WTC11 (cell line): ENCODE measurements around the gene SIRT5. TPM values are rescaled to one million over a fixed set of nuclear protein-coding genes. Genes with fewer than 3 reads are reported as not detected.

Experiments
- ATF1 ChIP-seq: sonication (generic); formaldehyde crosslinking; IDR thresholded peaks from 2 replicates; pipeline ENCODE4 v1.8.1; 2023; ENCODE audit warnings: mild to moderate bottlenecking, moderate library complexity, missing genetic modification reagents
- CBFB ChIP-seq: sonication (generic); formaldehyde crosslinking; IDR thresholded peaks from 2 replicates; pipeline ENCODE4 v1.8.1; 2022; ENCODE audit warnings: mild to moderate bottlenecking, low read depth, missing genetic modification reagents
- CREM ChIP-seq: sonication (generic); formaldehyde crosslinking; IDR thresholded peaks from 2 replicates; pipeline ENCODE4 v1.8.1; 2022; ENCODE audit warnings: mild to moderate bottlenecking, missing genetic modification reagents, moderate library complexity
- ELF4 ChIP-seq: sonication (generic); formaldehyde crosslinking; IDR thresholded peaks from 2 replicates; pipeline ENCODE4 v1.8.1; 2022; ENCODE audit warnings: low read depth, mild to moderate bottlenecking, moderate library complexity, missing genetic modification reagents
- ESRRA ChIP-seq: sonication (generic); formaldehyde crosslinking; IDR thresholded peaks from 2 replicates; pipeline ENCODE4 v1.8.1; 2022; ENCODE audit warnings: mild to moderate bottlenecking, missing genetic modification reagents, borderline replicate concordance
- FOXP1 ChIP-seq: sonication (generic); formaldehyde crosslinking; IDR thresholded peaks from 2 replicates; pipeline ENCODE4 v1.8.0; 2022; ENCODE audit warnings: missing genetic modification reagents, mild to moderate bottlenecking, moderate library complexity, borderline replicate concordance
- GTF2I ChIP-seq: fragments of 250-450 bp; sonication (Bioruptor Pico); conservative IDR thresholded peaks from 2 replicates; pipeline ENCODE4 v1.4.0; 2021; ENCODE audit warnings: mild to moderate bottlenecking
- MYBL2 ChIP-seq: sonication (generic); formaldehyde crosslinking; IDR thresholded peaks from 2 replicates; pipeline ENCODE4 v1.8.1; 2023; ENCODE audit warnings: mild to moderate bottlenecking, moderate library complexity, missing genetic modification reagents
- NFE2L1 ChIP-seq: sonication (generic); formaldehyde crosslinking; IDR thresholded peaks from 2 replicates; pipeline ENCODE4 v1.8.1; 2023; ENCODE audit warnings: missing genetic modification reagents
- PRRX2 ChIP-seq: fragments of 250-450 bp; sonication (Bioruptor Pico); IDR thresholded peaks from 2 replicates; pipeline ENCODE4 v1.8.0; 2021; ENCODE audit warnings: mild to moderate bottlenecking
- SMAD4 ChIP-seq: sonication (generic); formaldehyde crosslinking; IDR thresholded peaks from 2 replicates; pipeline ENCODE4 v1.8.0; 2022; ENCODE audit warnings: mild to moderate bottlenecking, missing genetic modification reagents
- SOX15 ChIP-seq: fragments of 250-450 bp; sonication (Bioruptor Pico); IDR thresholded peaks from 2 replicates; pipeline ENCODE4 v1.9.0; 2021; ENCODE audit warnings: mild to moderate bottlenecking
- TEAD1 ChIP-seq: sonication (generic); formaldehyde crosslinking; IDR thresholded peaks from 2 replicates; pipeline ENCODE4 v1.8.0; 2022; ENCODE audit warnings: mild to moderate bottlenecking, missing genetic modification reagents
- TEAD4 ChIP-seq: sonication (generic); formaldehyde crosslinking; IDR thresholded peaks from 2 replicates; pipeline ENCODE4 v1.8.0; 2022; ENCODE audit warnings: mild to moderate bottlenecking, missing genetic modification reagents
- TP53 ChIP-seq: sonication (generic); formaldehyde crosslinking; IDR thresholded peaks from 2 replicates; pipeline ENCODE4 v1.8.1; 2023; ENCODE audit warnings: mild to moderate bottlenecking, missing genetic modification reagents
- ZNF121 ChIP-seq: sonication (generic); formaldehyde crosslinking; IDR thresholded peaks from 2 replicates; pipeline ENCODE4 v1.8.0; 2023; ENCODE audit warnings: missing genetic modification reagents
- ZNF263 ChIP-seq: sonication (generic); formaldehyde crosslinking; IDR thresholded peaks from 2 replicates; pipeline ENCODE4 v1.8.1; 2022; ENCODE audit warnings: low read depth, mild to moderate bottlenecking, moderate library complexity, missing genetic modification reagents
- ZNF416 ChIP-seq: fragments of 250-450 bp; sonication (Bioruptor Pico); IDR thresholded peaks from 2 replicates; pipeline ENCODE4 v1.9.0; 2021; ENCODE audit warnings: mild to moderate bottlenecking, inconsistent platforms
- total RNA-seq: library from RNA; stranded (reverse); gene quantifications from 3 replicates; pipeline ENCODE4 v1.2.3, GENCODE V29; 2021
- TF ChIP-seq, protein P1 (sequence below): sonication (generic); formaldehyde crosslinking; IDR thresholded peaks from 2 replicates; pipeline ENCODE4 v1.8.1; 2023; ENCODE audit warnings: mild to moderate bottlenecking, missing genetic modification reagents, moderate library complexity
- TF ChIP-seq, protein P2 (sequence below): sonication (generic); formaldehyde crosslinking; IDR thresholded peaks from 2 replicates; pipeline ENCODE4 v1.8.1; 2022; ENCODE audit warnings: mild to moderate bottlenecking, missing genetic modification reagents, moderate library complexity, borderline replicate concordance
- TF ChIP-seq, protein P3 (sequence below): sonication (generic); formaldehyde crosslinking; IDR thresholded peaks from 2 replicates; pipeline ENCODE4 v1.8.0; 2023; ENCODE audit warnings: missing genetic modification reagents
- TF ChIP-seq, protein P4 (sequence below): sonication (generic); formaldehyde crosslinking; IDR thresholded peaks from 2 replicates; pipeline ENCODE4 v1.8.0; 2022; ENCODE audit warnings: mild to moderate bottlenecking, missing genetic modification reagents
- TF ChIP-seq, protein P5 (sequence below): fragments of 200-600 bp; IDR thresholded peaks from 2 replicates; pipeline ENCODE4 v1.8.0; 2022; ENCODE audit warnings: antibody characterized with exemption
- TF ChIP-seq, protein P6 (sequence below): sonication (generic); formaldehyde crosslinking; IDR thresholded peaks from 2 replicates; pipeline ENCODE4 v1.8.1; 2023; ENCODE audit warnings: mild to moderate bottlenecking, missing genetic modification reagents
- TF ChIP-seq, protein P7 (sequence below): sonication (generic); formaldehyde crosslinking; conservative IDR thresholded peaks from 2 replicates; pipeline ENCODE4 v1.8.1; 2022; ENCODE audit warnings: mild to moderate bottlenecking, missing genetic modification reagents
- TF ChIP-seq, protein P8 (sequence below): fragments of 250-450 bp; sonication (Bioruptor Pico); conservative IDR thresholded peaks from 2 replicates; pipeline ENCODE4 v1.9.0; 2021; ENCODE audit warnings: mild to moderate bottlenecking
- TF ChIP-seq, protein P9 (sequence below): sonication (generic); formaldehyde crosslinking; IDR thresholded peaks from 2 replicates; pipeline ENCODE4 v1.8.1; 2023; ENCODE audit warnings: mild to moderate bottlenecking, moderate library complexity, missing genetic modification reagents

The SIRT5 gene
- total RNA-seq, 1 experiment from 2014 or later: 11.8 TPM

DNA sequence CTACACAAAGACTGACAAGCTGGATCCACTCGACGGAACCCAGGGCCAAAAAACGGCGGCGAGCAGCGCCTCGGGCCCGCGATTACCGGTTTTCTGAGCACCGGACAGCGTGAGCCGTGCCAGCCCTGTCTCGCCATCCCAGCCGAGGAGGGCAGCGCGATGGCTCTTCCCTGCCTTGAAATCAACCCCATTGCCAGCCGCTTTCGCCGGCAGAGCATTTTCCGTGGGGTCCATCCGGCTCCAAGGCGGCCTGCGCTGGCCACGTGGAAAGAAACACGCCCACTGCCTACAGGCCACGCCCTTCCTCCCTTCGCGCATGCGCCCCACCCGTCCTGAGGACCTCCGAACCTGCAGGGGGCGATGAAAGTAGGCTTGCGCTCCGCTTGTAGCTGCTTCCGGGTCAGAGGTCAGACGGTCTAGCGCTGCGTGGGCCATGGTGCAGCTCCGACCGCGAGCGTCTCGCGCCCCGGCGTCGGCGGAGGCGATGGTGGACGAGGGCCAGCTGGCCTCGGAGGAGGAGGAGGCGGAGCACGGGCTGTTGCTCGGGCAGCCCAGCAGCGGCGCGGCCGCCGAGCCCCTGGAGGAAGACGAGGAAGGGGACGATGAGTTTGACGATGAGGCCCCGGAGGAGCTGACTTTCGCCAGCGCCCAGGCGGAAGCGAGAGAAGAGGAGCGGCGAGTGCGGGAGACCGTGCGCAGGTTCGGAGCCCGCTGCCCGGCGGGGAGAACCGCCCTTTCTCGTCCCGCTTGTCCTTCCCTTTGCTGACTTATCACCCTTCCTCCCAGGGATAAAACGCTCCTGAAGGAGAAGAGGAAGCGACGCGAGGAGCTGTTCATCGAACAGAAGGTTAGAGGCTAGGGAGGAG, 40.8 kb downstream of the SIRT5 start, which contains the start of gene NOL7 (continued):
- TF ChIP-seq, protein P1, sequence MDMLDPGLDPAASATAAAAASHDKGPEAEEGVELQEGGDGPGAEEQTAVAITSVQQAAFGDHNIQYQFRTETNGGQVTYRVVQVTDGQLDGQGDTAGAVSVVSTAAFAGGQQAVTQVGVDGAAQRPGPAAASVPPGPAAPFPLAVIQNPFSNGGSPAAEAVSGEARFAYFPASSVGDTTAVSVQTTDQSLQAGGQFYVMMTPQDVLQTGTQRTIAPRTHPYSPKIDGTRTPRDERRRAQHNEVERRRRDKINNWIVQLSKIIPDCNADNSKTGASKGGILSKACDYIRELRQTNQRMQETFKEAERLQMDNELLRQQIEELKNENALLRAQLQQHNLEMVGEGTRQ (CRISPR knock-in tag): peak; percentile 87
- TF ChIP-seq CREM (CRISPR knock-in tag) (peak; percentile 83; the same call in 1 of the 2 replicates), ZNF121 (CRISPR knock-in tag) (peak; percentile 52; the same call in 1 of the 2 replicates), PRRX2 (CRISPR knock-in tag) (peak; percentile 17), TP53 (CRISPR knock-in tag) (peak; percentile 94), ELF4 (no peak), ATF1 (0 out of 2 replicates have a peak, but pooled peaks have one; percentile 65), MYBL2 (CRISPR knock-in tag) (peak; percentile 90), GTF2I (CRISPR knock-in tag) (no peak), TEAD1 (CRISPR knock-in tag) (peak; percentile 79), ZNF263 (CRISPR knock-in tag) (no peak; the same call in 1 of the 2 replicates), TEAD4 (CRISPR knock-in tag) (no peak), SMAD4 (CRISPR knock-in tag) (no peak), SOX15 (no peak), ESRRA (CRISPR knock-in tag) (0 out of 2 replicates have a peak, but pooled peaks have one; percentile 55), ZNF416 (CRISPR knock-in tag) (0 out of 2 replicates have a peak, but pooled peaks have one; percentile 49), FOXP1 (CRISPR knock-in tag) (peak; percentile 92; the same call in 1 of the 2 replicates), NFE2L1 (CRISPR knock-in tag) (peak; percentile 37; the same call in 1 of the 2 replicates), CBFB (CRISPR knock-in tag) (no peak; the same call in none of the 2 replicates)
- TF ChIP-seq, protein P2, sequence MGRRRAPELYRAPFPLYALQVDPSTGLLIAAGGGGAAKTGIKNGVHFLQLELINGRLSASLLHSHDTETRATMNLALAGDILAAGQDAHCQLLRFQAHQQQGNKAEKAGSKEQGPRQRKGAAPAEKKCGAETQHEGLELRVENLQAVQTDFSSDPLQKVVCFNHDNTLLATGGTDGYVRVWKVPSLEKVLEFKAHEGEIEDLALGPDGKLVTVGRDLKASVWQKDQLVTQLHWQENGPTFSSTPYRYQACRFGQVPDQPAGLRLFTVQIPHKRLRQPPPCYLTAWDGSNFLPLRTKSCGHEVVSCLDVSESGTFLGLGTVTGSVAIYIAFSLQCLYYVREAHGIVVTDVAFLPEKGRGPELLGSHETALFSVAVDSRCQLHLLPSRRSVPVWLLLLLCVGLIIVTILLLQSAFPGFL: peak; percentile 31; the same call in 1 of the 2 replicates
- TF ChIP-seq, protein P3, sequence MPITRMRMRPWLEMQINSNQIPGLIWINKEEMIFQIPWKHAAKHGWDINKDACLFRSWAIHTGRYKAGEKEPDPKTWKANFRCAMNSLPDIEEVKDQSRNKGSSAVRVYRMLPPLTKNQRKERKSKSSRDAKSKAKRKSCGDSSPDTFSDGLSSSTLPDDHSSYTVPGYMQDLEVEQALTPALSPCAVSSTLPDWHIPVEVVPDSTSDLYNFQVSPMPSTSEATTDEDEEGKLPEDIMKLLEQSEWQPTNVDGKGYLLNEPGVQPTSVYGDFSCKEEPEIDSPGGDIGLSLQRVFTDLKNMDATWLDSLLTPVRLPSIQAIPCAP (CRISPR knock-in tag): peak; percentile 73; the same call in 1 of the 2 replicates
- TF ChIP-seq, protein P4, sequence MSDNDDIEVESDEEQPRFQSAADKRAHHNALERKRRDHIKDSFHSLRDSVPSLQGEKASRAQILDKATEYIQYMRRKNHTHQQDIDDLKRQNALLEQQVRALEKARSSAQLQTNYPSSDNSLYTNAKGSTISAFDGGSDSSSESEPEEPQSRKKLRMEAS (CRISPR knock-in tag): peak; percentile 99
- TF ChIP-seq, protein P5, sequence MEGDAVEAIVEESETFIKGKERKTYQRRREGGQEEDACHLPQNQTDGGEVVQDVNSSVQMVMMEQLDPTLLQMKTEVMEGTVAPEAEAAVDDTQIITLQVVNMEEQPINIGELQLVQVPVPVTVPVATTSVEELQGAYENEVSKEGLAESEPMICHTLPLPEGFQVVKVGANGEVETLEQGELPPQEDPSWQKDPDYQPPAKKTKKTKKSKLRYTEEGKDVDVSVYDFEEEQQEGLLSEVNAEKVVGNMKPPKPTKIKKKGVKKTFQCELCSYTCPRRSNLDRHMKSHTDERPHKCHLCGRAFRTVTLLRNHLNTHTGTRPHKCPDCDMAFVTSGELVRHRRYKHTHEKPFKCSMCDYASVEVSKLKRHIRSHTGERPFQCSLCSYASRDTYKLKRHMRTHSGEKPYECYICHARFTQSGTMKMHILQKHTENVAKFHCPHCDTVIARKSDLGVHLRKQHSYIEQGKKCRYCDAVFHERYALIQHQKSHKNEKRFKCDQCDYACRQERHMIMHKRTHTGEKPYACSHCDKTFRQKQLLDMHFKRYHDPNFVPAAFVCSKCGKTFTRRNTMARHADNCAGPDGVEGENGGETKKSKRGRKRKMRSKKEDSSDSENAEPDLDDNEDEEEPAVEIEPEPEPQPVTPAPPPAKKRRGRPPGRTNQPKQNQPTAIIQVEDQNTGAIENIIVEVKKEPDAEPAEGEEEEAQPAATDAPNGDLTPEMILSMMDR: peak; percentile 37
- TF ChIP-seq, protein P6, sequence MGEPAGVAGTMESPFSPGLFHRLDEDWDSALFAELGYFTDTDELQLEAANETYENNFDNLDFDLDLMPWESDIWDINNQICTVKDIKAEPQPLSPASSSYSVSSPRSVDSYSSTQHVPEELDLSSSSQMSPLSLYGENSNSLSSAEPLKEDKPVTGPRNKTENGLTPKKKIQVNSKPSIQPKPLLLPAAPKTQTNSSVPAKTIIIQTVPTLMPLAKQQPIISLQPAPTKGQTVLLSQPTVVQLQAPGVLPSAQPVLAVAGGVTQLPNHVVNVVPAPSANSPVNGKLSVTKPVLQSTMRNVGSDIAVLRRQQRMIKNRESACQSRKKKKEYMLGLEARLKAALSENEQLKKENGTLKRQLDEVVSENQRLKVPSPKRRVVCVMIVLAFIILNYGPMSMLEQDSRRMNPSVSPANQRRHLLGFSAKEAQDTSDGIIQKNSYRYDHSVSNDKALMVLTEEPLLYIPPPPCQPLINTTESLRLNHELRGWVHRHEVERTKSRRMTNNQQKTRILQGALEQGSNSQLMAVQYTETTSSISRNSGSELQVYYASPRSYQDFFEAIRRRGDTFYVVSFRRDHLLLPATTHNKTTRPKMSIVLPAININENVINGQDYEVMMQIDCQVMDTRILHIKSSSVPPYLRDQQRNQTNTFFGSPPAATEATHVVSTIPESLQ (CRISPR knock-in tag): no peak
- TF ChIP-seq, protein P7, sequence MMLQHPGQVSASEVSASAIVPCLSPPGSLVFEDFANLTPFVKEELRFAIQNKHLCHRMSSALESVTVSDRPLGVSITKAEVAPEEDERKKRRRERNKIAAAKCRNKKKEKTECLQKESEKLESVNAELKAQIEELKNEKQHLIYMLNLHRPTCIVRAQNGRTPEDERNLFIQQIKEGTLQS (CRISPR knock-in tag): 0 out of 2 replicates have a peak, but pooled peaks have one; percentile 36
- TF ChIP-seq, protein P8, sequence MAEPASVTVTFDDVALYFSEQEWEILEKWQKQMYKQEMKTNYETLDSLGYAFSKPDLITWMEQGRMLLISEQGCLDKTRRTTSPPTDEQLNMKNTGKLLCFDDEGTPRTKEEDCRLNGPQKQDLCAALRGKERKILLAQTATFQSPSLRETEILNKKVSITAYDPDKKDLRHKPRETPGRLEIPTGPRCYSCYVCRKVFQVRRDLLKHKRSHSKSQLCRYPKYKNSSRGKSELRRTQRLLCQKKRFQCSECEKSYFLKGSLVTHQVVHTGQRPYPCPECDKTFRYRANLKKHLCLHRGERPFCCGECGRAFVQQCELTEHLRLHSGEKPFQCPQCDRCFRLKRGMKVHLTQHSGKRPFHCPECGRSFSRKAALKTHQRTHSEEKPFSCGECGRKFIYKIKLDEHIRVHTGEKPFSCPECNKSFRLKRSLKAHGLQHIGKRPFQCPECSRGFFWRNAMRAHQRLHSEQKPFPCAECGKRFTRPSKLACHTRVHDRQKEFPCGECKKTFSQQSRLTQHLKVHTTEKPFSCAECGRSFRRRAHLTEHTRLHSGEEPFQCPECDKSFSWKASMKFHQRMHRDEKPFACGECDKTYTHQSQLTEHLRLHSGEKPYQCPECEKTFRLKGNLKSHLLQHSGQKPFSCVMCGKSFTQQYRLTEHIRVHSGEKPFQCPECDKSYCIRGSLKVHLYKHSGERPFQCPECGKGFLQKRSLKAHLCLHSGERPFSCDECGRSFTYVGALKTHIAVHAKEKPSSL (CRISPR knock-in tag): no peak
- TF ChIP-seq, protein P9, sequence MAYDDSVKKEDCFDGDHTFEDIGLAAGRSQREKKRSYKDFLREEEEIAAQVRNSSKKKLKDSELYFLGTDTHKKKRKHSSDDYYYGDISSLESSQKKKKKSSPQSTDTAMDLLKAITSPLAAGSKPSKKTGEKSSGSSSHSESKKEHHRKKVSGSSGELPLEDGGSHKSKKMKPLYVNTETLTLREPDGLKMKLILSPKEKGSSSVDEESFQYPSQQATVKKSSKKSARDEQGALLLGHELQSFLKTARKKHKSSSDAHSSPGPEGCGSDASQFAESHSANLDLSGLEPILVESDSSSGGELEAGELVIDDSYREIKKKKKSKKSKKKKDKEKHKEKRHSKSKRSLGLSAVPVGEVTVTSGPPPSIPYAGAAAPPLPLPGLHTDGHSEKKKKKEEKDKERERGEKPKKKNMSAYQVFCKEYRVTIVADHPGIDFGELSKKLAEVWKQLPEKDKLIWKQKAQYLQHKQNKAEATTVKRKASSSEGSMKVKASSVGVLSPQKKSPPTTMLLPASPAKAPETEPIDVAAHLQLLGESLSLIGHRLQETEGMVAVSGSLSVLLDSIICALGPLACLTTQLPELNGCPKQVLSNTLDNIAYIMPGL (CRISPR knock-in tag): peak; percentile 99
